Panc1 (cell line): ENCODE measurements around the gene CACNA1I.

Source experiments
- POLR2AphosphoS5 ChIP-seq: IDR thresholded peaks from 2 replicates; pipeline ENCODE4 v1.6.1; 2012; ENCODE audit warnings: mild to moderate bottlenecking, low read depth, low read length, moderate library complexity
- SIN3A ChIP-seq: IDR thresholded peaks from 2 replicates; pipeline ENCODE4 v1.6.1; 2012; ENCODE audit warnings: low read depth, mild to moderate bottlenecking, low read length, moderate library complexity, borderline replicate concordance; ENCODE audit not compliant: insufficient read depth
- TF ChIP-seq, protein P1 (sequence below): fragments of 450-650 bp; IDR thresholded peaks from 2 replicates; pipeline ENCODE4 v1.5.1; 2017; ENCODE audit warnings: mild to moderate bottlenecking

DNA sequence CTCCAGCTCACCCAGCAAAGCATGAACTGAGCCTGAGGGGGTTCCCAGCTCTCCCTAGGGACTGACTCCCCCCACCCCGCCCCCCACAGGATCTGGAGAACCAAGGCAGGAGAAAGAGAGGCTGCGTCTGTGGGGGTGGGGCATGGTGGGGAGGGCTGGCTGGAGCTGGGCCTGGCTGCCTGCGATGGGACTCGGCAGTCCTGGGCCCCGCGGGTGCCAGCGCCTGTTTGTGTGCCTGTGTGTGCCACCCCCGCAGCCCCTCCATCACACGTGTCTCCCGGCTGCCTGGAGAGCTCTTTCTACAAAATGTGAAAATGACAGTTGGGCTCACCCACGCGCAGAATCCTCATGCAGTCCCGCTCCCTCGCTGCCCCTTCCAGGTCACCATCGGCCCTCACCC lies 46.8 kb downstream of the CACNA1I start:
- TF ChIP-seq, protein P1, sequence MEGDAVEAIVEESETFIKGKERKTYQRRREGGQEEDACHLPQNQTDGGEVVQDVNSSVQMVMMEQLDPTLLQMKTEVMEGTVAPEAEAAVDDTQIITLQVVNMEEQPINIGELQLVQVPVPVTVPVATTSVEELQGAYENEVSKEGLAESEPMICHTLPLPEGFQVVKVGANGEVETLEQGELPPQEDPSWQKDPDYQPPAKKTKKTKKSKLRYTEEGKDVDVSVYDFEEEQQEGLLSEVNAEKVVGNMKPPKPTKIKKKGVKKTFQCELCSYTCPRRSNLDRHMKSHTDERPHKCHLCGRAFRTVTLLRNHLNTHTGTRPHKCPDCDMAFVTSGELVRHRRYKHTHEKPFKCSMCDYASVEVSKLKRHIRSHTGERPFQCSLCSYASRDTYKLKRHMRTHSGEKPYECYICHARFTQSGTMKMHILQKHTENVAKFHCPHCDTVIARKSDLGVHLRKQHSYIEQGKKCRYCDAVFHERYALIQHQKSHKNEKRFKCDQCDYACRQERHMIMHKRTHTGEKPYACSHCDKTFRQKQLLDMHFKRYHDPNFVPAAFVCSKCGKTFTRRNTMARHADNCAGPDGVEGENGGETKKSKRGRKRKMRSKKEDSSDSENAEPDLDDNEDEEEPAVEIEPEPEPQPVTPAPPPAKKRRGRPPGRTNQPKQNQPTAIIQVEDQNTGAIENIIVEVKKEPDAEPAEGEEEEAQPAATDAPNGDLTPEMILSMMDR = no peak
- TF ChIP-seq POLR2AphosphoS5 (no peak), SIN3A (no peak)
